Suprapubic skin (tissue), 4 donors: Measurements from ENCODE around the gene SLX9. TPM values are rescaled to one million over a fixed set of nuclear protein-coding genes. Genes with fewer than 3 reads are reported as not detected.

Experiments used
- DNase-seq, 2 donors: peaks; one replicate each; pipeline ENCODE4 v3.0.0-alpha.2; 2019; ENCODE audit warnings: low spot score in 2 of 2
- H3K27ac ChIP-seq: fragments of 200-600 bp; sonication (generic); one replicate; pipeline ENCODE4 v1.5.1; 2019
- H3K27me3 ChIP-seq: fragments of 200-600 bp; sonication (generic); one replicate; pipeline ENCODE4 v1.5.1; 2019
- H3K36me3 ChIP-seq: fragments of 200-600 bp; sonication (generic); one replicate; pipeline ENCODE4 v1.5.1; 2019
- H3K4me1 ChIP-seq: fragments of 200-600 bp; sonication (generic); one replicate; pipeline ENCODE4 v1.5.1; 2019
- H3K4me3 ChIP-seq: fragments of 200-600 bp; sonication (generic); one replicate; pipeline ENCODE4 v1.5.1; 2019; ENCODE audit warnings: mild to moderate bottlenecking
- H3K9me3 ChIP-seq: fragments of 200-600 bp; sonication (generic); one replicate; pipeline ENCODE4 v1.5.1; 2019
- EP300 ChIP-seq: sonication (generic); formaldehyde crosslinking; IDR thresholded peaks from one replicate; pipeline ENCODE4 v1.6.1; 2017; ENCODE audit warnings: antibody characterized with exemption
- POLR2A ChIP-seq, 2 donors: fragments of 450-650 bp; IDR thresholded peaks; one replicate each; pipeline ENCODE4 v1.6.1; 2017; ENCODE audit warnings: antibody characterized with exemption in 2 of 2, mild to moderate bottlenecking in 2 of 2, moderate library complexity in 2 of 2
- POLR2AphosphoS5 ChIP-seq, 3 donors: sonication (generic); formaldehyde crosslinking; IDR thresholded peaks; one replicate each; pipeline ENCODE4 v1.6.1; 2017; ENCODE audit warnings: antibody characterized with exemption in 3 of 3
- WGBS: methylation state at CpG from one replicate; pipeline ENCODE4 v1.1.5; 2018; 5-methylcytosine and 5-hydroxymethylcytosine counted together
- total RNA-seq, 4 donors: library from RNA; depleted of rRNA; stranded (reverse); fragments of >200 nt; gene quantifications; one replicate each; pipeline ENCODE4 v1.1.0, GENCODE V29; 2016
- TF ChIP-seq, protein P1 (sequence below), 2 donors: fragments of 200-600 bp in 1 of 2; fragments of 450-650 bp in 1 of 2; sonication (generic) in 1 of 2; IDR thresholded peaks; one replicate each; pipeline ENCODE4 v1.5.1; 2016 to 2019; ENCODE audit warnings: antibody characterized with exemption in 2 of 2, mild to moderate bottlenecking in 1 of 2, moderate library complexity in 1 of 2

The SLX9 gene
- total RNA-seq, 4 donors from 2014 or later: 13.4 to 16.9 (median 14.4) TPM

DNA sequence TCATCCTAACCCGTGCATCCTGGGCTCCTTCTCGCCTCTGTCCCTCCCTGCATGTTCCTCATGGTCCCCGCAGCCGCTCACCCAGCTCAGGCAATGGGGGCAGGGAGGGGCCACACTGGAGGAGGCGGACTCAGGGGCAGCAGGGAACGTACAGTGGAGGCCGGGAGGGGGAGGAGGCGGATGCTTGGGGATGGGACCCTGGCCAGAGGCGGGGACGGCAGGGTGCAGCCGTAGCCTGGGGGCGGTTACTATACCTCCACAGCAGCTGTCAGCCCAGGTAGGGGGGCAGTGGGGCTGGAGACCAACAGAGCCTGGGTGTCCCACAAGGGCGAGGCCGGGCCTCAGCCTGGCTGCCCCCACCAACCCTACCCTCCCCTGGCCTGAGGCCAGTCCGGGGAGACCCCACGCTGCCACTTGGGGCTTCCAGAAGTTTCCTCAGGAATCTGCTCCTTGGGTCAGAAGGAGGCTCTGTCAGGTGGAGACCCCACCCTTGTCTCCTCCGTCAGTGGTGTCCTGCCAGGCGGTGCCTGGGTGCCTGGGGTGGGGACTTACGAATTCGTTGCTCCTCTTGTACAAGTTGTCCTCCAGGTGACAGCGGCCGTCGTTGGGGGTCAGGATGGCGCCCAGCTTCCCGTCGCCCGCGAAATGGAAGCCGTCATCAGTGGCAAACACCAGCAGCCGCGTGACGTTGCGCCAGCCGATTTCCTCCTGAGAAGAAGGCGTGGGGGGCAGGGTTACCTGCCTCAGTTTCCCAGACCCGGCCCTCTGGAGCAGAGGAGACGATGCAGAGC is 39.9 kb upstream of the SLX9 start:
- Histone ChIP-seq H3K36me3 (no peaks in the 10 kb centered on the region), H3K27me3 (peaks cover 8% of the 10 kb centered on the region), H3K27ac (no peak overlapping the region), H3K4me1 (peaks cover 13% of the 10 kb centered on the region), H3K4me3 (no peak overlapping the region), H3K9me3 (no peaks in the 10 kb centered on the region)
- no peak for DNase-seq
- WGBS: 89% methylated on average over 24 of the region's 37 CpGs
- TF ChIP-seq EP300 (no peak), POLR2AphosphoS5 (IDR thresholded peaks at IDR 0.05) (no peak), POLR2A (IDR thresholded peaks at IDR 0.05) (no peak)
- TF ChIP-seq, protein P1, sequence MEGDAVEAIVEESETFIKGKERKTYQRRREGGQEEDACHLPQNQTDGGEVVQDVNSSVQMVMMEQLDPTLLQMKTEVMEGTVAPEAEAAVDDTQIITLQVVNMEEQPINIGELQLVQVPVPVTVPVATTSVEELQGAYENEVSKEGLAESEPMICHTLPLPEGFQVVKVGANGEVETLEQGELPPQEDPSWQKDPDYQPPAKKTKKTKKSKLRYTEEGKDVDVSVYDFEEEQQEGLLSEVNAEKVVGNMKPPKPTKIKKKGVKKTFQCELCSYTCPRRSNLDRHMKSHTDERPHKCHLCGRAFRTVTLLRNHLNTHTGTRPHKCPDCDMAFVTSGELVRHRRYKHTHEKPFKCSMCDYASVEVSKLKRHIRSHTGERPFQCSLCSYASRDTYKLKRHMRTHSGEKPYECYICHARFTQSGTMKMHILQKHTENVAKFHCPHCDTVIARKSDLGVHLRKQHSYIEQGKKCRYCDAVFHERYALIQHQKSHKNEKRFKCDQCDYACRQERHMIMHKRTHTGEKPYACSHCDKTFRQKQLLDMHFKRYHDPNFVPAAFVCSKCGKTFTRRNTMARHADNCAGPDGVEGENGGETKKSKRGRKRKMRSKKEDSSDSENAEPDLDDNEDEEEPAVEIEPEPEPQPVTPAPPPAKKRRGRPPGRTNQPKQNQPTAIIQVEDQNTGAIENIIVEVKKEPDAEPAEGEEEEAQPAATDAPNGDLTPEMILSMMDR (IDR thresholded peaks at IDR 0.05): no peak

DNA sequence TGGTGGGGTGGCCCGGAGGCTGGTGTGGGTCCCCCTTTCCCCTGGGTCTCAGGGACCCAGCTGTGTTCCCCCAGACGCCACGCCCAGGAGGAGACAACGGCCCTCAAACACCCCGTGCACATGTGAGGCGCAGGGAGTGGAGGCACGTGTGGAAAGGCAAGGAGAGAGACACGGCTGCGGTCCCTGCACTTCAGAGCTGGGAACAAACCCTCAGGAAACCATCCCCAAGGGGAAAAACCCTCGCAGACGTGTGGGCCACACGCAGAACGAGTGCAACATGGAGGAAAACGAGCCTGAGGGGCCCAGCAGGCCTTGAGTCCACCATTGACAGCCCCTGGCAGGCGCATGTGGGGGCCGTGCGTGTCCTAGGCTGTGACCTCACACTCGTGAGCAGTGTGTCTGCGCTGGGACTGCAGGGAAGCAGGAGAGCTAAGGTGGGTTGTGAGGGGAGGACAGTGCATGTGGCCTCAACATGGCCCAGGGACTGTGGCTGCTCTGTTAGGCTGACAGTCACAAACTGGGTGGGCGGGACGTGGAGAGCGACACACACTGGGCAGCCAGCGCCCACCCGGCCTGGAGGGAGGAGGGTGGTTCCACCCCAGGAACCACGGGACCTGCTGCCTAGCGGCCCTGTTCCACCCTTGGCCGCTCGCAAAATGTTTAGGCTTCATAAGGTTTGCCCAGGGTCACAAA is 39.1 kb upstream of the SLX9 start:
- Histone ChIP-seq H3K36me3 (no peaks in the 10 kb centered on the region), H3K4me3 (no peak overlapping the region), H3K27me3 (peaks cover 8% of the 10 kb centered on the region), H3K4me1 (peaks cover 13% of the 10 kb centered on the region), H3K9me3 (no peaks in the 10 kb centered on the region), H3K27ac (no peak overlapping the region)
- no peak for DNase-seq
- TF ChIP-seq POLR2AphosphoS5 (IDR thresholded peaks at IDR 0.05) (no peak), EP300 (no peak), POLR2A (IDR thresholded peaks at IDR 0.05) (no peak)
- TF ChIP-seq, protein P1 (IDR thresholded peaks at IDR 0.05): no peak
- WGBS: 73% methylated on average over 14 of the region's 28 CpGs

DNA sequence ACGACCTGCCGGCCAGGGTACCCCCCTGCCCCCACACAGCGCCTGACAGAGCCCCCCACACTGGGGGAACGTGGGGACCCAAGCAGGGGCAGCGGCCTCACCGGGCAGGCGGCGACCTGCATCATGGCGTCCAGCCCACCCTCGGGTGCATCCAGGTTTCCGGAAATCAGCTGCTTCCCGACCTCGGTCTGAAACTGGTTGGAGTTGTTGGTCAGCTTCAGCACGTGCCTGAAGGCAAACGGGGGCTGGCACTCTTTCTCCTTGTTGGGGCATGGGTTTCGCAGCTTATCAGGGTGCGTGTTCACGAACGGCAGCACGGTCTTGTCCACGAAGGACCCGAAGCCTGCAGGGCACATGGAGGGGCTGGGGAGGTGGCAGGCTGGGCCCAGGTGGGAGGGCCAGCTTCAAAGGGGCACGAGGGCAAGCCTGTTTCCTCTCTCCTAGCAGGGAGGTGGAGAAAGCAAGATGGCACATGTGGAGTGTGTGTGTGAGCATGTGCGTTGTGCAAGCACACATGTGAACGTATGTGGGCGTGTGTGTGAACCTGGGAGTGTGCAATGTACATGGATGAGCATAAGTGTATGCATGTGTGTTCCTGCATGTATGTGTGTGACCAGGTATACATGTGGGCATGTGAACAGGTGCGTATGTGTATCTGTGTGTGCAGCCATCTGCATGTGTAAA is 38.3 kb upstream of the SLX9 start:
- DNase-seq: no peak
- WGBS: 57% methylated on average over 20 of the region's 27 CpGs
- Histone ChIP-seq H3K36me3 (no peaks in the 10 kb centered on the region), H3K27me3 (peaks cover 8% of the 10 kb centered on the region), H3K27ac (no peak overlapping the region), H3K9me3 (no peaks in the 10 kb centered on the region), H3K4me3 (no peak overlapping the region), H3K4me1 (peaks cover 13% of the 10 kb centered on the region)
- TF ChIP-seq POLR2A (IDR thresholded peaks at IDR 0.05): no peak
- no peak for TF ChIP-seq POLR2AphosphoS5 (IDR thresholded peaks at IDR 0.05)
- TF ChIP-seq, protein P1 (IDR thresholded peaks at IDR 0.05): no peak
- no peak for TF ChIP-seq EP300

DNA sequence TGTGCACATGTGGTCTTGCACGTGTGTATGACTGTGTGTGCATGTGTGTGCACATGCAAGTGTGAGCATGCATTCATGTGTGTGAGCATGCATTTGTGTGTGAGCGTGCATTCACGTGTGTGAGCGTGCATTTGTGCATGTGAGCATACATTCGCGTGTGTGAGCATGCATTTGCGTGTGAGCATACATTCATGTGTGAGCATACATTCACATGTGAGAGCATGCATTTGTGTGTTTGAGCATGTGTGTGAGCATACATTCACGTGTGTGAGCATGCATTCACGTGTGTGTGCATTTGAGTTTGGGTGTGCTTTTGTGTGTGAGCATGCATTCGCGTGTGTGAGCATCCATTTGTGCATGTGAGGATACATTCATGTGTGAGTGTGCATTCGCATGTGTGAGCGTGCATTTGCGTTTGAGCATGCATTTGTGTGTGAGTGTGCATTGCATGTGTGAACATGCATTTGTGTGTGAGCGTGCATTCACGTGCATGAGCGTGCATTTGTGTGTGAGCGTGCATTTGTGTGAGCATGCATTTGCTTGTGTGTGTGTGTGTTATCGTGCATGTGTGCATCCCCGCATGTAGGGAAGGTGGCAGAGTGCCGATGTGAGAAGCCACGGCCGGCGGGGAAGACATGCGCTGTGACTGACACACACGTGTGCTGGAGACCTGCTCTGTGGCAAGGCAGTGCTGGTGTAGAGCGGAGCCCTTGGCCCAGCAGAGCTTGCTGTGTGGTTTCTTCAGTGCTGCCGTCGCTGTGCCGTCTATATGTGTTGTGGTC is 37.4 kb upstream of the SLX9 start:
- DNase-seq: no peak

More for the DNA sequence above, 37.4 kb upstream of the SLX9 start:
- no peaks in the 10 kb centered on the region for H3K36me3 ChIP-seq
- H3K4me3 ChIP-seq: no peak overlapping the region
- TF ChIP-seq POLR2A (IDR thresholded peaks at IDR 0.05) (no peak), POLR2AphosphoS5 (IDR thresholded peaks at IDR 0.05) (no peak), EP300 (no peak)
- TF ChIP-seq, protein P1 (IDR thresholded peaks at IDR 0.05): no peak
- H3K4me1 ChIP-seq: peaks cover 11% of the 10 kb centered on the region
- 86% methylated on average over 27 of the region's 30 CpGs for WGBS
- H3K27me3 ChIP-seq: peaks cover 12% of the 10 kb centered on the region
- no peak overlapping the region for H3K27ac ChIP-seq
- no peaks in the 10 kb centered on the region for H3K9me3 ChIP-seq
